ENCODE data around the gene ACOX2.

The ACOX2 gene

GRCh38 chr3:58567251-58567515 lies 30.2 kb upstream of the ACOX2 start:
- H3K4me3 ChIP-seq (ENCODE audit: low read depth, low read length): no peak overlapping the region
- TF ChIP-seq CTCF (IDR thresholded peaks at IDR 0.05; ENCODE audit: control insufficient read depth, extremely low read depth, insufficient read depth): no peak
- DNase-seq (ENCODE audit: low read depth): no peak

GRCh38 chr3:58566398-58567250 lies 29.6 kb upstream of the ACOX2 start:
- DNase-seq (ENCODE audit: low read depth): no peak
- no peak for TF ChIP-seq CTCF (IDR thresholded peaks at IDR 0.05; ENCODE audit: control insufficient read depth, extremely low read depth, insufficient read depth)
- no peak overlapping the region for H3K4me3 ChIP-seq (ENCODE audit: low read depth, low read length)

GRCh38 chr3:58565621-58566397 lies 28.8 kb upstream of the ACOX2 start:
- TF ChIP-seq CTCF (IDR thresholded peaks at IDR 0.05; ENCODE audit: control insufficient read depth, extremely low read depth, insufficient read depth): no peak
- DNase-seq (ENCODE audit: low read depth): no peak

GRCh38 chr3:58564456-58565160 lies 27.6 kb upstream of the ACOX2 start:
- no peak for DNase-seq (ENCODE audit: low read depth)
- H3K4me3 ChIP-seq (ENCODE audit: low read depth, low read length): no peak overlapping the region
- no peak for TF ChIP-seq CTCF (IDR thresholded peaks at IDR 0.05; ENCODE audit: control insufficient read depth, extremely low read depth, insufficient read depth)

More at GRCh38 chr3:58565621-58566397, 28.8 kb upstream of the ACOX2 start:
- no peak overlapping the region for H3K4me3 ChIP-seq (ENCODE audit: low read depth, low read length)

- no peak for TF ChIP-seq CTCF (IDR thresholded peaks at IDR 0.05; ENCODE audit: control insufficient read depth, extremely low read depth, insufficient read depth)
- no peak overlapping the region for H3K4me3 ChIP-seq (ENCODE audit: low read depth, low read length)
- DNase-seq (ENCODE audit: low read depth): no peak
Measured at GRCh38 chr3:58564054-58564453, 27.1 kb upstream of the ACOX2 start.

GRCh38 chr3:58563386-58564035 lies 26.5 kb upstream of the ACOX2 start:
- DNase-seq (ENCODE audit: low read depth): no peak
- no peak for TF ChIP-seq CTCF (IDR thresholded peaks at IDR 0.05; ENCODE audit: control insufficient read depth, extremely low read depth, insufficient read depth)

More at GRCh38 chr3:58563386-58564035, 26.5 kb upstream of the ACOX2 start:
- H3K4me3 ChIP-seq (ENCODE audit: low read depth, low read length): no peak overlapping the region

All from LNCaP clone FGC (cell line).